ENCODE data around the gene ARHGAP42.

ARHGAP42 gene

GRCh38 chr11:100670140-100670539 lies 16.9 kb upstream of the ARHGAP42 start:
- in situ Hi-C loops (cut with MboI; ENCODE audit: low pct_unique_long_range_greater_than_20kb, low sequenced_read_pairs, unreplicated experiment): no loop called here
- TF ChIP-seq CTCF (IDR thresholded peaks at IDR 0.05; ENCODE audit: extremely low read depth, insufficient read depth, missing control alignments): no peak
- DNase-seq (ENCODE audit: low spot score): no peak

- in situ Hi-C loops (cut with MboI; ENCODE audit: low pct_unique_long_range_greater_than_20kb, low sequenced_read_pairs, unreplicated experiment): no loop called here
- no peak for TF ChIP-seq CTCF (IDR thresholded peaks at IDR 0.05; ENCODE audit: extremely low read depth, insufficient read depth, missing control alignments)
- no peak for DNase-seq (ENCODE audit: low spot score)
Observed at GRCh38 chr11:100671471-100671870, 15.6 kb upstream of the ARHGAP42 start.

GRCh38 chr11:100672498-100673033 lies 14.5 kb upstream of the ARHGAP42 start:
- in situ Hi-C loops (cut with MboI; ENCODE audit: low pct_unique_long_range_greater_than_20kb, low sequenced_read_pairs, unreplicated experiment): no loop called here
- DNase-seq (ENCODE audit: low spot score): no peak
- TF ChIP-seq CTCF (IDR thresholded peaks at IDR 0.05; ENCODE audit: extremely low read depth, insufficient read depth, missing control alignments): no peak

- in situ Hi-C loops (cut with MboI; ENCODE audit: low pct_unique_long_range_greater_than_20kb, low sequenced_read_pairs, unreplicated experiment): no loop called here
- no peak for TF ChIP-seq CTCF (IDR thresholded peaks at IDR 0.05; ENCODE audit: extremely low read depth, insufficient read depth, missing control alignments)
- no peak for DNase-seq (ENCODE audit: low spot score)
Observed at GRCh38 chr11:100673063-100673462, 14.0 kb upstream of the ARHGAP42 start.

GRCh38 chr11:100674212-100674611 lies 12.9 kb upstream of the ARHGAP42 start:
- DNase-seq (ENCODE audit: low spot score): no peak
- in situ Hi-C loops (cut with MboI; ENCODE audit: low pct_unique_long_range_greater_than_20kb, low sequenced_read_pairs, unreplicated experiment): no loop called here
- TF ChIP-seq CTCF (IDR thresholded peaks at IDR 0.05; ENCODE audit: extremely low read depth, insufficient read depth, missing control alignments): no peak

GRCh38 chr11:100675115-100675650 lies 11.9 kb upstream of the ARHGAP42 start:
- in situ Hi-C loops (cut with MboI; ENCODE audit: low pct_unique_long_range_greater_than_20kb, low sequenced_read_pairs, unreplicated experiment): no loop called here
- TF ChIP-seq CTCF (IDR thresholded peaks at IDR 0.05; ENCODE audit: extremely low read depth, insufficient read depth, missing control alignments): no peak
- DNase-seq (ENCODE audit: low spot score): no peak
